ENCODE results near the gene HEPN1.
"Not testable (repeated sequence)": the region's sequence is repeated elsewhere in the genome, so short reads cannot be mapped to it uniquely, and the experiment has no call there.

The HEPN1 gene

GRCh38 chr11:124942466-124943253 lies 23.6 kb downstream of the HEPN1 start:
- no peak for DNase-seq (ENCODE audit: low read depth, low spot score)

GRCh38 chr11:124943254-124943616 lies 24.2 kb downstream of the HEPN1 start:
- no peak for DNase-seq (ENCODE audit: low read depth, low spot score)

GRCh38 chr11:124943741-124944140 lies 24.7 kb downstream of the HEPN1 start:
- DNase-seq (ENCODE audit: low read depth, low spot score), result no peak

DNA sequence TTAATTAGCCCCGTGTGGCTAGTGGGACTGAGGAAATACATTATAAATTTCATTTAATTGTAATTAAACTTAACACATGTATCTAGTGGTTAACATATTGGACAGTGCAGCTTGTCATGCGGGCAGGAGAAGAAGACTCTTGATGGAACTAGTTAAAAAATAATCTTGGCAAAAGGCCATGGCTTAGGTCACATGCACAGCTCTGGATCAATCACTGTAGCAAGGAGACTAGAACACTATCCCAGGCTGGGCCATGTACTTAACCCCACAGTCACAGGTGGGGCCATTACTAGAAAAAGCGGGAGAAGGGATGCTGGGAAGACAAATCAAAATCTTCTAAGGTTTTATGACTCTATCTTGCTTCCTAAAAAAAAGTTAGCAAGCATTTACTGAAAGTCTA lies 25.5 kb downstream of the HEPN1 start:
- DNase-seq (ENCODE audit: low read depth, low spot score), result no peak

DNA sequence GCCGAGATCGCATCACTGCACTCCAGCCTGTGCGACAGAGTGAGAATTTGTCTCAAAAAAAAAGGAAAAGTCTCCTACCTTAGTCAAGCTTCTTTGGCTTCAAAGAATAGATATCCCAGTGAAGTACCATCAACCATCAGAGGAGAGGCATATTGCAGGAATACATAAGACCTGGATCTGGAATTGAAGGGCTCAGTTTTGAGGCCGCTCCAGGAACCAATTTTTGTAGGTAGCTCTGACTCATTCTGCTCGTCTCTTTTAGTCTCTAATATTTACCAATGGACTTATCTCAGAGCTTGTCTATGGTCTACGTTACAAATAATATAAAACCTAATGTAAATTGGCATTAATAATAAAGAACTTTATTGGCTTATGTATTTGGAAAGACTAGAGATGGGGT lies 26.8 kb downstream of the HEPN1 start:
- no peak for DNase-seq (ENCODE audit: low read depth, low spot score)

- DNase-seq (ENCODE audit: low read depth, low spot score), result no peak
These were observed 27.7 kb downstream of the HEPN1 start for GRCh38 chr11:124946735-124947141.

DNA sequence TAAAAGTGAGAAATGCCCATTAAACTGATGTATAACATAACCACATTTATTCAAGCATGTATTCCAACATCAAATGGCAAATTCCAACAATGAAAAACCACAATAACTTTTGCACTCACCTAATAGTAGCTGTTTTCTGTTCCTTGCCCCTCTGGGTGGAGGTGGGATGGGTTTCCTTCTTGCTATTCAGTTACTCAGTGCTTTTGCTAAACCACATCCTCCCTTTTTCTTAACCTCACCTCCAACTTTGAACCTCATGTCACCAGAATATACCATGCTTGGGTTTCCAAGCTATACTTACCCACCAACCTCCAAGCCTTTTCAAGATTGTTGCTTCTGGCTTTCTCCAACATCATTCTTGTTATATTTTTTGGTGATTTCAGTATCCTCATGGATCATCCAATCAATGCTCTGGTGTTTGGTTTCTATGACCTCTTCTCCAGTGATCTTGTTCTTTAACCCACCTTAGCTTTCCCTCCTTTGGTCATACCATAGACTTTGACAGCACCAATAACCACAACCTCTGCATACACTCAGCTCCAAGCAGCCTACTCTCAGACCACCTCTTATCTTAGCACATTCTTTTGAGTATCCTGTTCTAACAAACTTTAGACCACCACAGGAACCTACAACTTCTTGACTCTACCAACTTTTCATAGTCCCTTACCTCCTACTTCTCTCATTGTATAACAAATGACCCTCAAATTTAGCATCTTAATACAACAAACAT lies 31.7 kb downstream of the HEPN1 start:
- DNase-seq (ENCODE audit: low read depth, low spot score), result no peak

DNA sequence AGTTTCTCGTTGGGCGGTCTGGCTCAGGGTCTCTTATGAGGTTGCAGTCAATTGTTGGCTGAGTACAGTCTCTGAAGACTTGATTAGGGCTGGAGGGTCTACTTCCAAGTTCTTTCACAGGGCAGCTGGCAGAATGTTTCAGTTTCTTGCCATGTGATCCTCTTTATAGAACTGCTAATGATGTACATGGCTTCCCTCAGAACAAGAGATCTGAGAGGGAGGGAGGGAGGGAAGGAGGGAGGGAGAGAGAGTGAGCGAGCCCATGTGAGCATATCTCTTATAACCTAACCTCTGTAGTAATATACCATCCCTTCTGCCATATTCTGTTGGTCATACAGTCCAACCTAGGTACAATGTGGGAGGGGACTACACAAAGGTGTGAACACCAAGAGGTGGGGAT lies 32.3 kb downstream of the HEPN1 start:
- no peak for DNase-seq (ENCODE audit: low read depth, low spot score)

DNA sequence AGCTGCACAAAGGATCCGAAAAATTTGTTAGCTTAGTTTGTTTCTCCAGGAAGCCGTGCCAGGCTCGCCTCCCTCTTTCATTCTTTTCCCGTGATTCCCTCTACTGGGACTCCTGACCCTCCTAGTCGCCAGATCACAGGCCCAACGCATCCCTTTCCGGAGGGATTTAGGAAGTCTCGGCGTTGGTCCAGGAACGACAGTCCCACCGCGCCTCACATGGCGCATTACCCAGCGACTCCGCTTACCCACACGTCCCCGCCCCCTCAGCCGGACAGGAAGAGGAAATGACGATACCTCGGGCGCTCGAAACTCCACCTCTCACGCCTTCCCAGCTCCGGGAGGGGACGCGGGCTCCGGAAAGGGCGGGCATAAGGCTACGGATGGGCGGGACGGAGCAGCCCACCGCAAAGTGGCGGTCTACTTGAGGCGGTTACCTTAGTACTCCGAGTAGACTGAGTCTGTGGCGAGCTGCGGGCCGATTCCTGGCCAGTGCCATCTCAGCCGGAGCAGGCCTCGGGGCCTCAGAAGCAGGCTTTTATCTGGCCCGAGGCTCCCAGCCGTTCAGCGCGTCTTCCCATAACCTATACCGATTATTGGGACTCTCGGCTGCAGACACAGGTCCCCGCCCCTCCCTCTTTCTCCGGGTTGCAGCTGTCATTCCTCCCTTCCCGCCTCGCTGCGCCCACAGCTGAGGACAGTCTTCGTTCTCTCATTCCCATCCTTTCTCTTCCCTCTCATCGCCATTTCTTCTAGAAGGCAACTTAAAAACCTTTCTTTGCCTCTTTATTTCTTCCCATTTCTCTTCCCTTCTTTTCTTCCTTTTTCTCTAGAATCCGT lies 34.9 kb downstream of the HEPN1 start, which contains the start of gene CCDC15:
Gene CCDC15, plus strand, starts transcription at position 450 of the 837 bp plus-strand sequence. CDS start 531 bp downstream, outside the sequence.
- peak; percentile 91 for DNase-seq (ENCODE audit: low read depth, low spot score)

- DNase-seq (ENCODE audit: low read depth, low spot score), result no peak
These were observed 35.5 kb downstream of the HEPN1 start for GRCh38 chr11:124954590-124954955.

DNA sequence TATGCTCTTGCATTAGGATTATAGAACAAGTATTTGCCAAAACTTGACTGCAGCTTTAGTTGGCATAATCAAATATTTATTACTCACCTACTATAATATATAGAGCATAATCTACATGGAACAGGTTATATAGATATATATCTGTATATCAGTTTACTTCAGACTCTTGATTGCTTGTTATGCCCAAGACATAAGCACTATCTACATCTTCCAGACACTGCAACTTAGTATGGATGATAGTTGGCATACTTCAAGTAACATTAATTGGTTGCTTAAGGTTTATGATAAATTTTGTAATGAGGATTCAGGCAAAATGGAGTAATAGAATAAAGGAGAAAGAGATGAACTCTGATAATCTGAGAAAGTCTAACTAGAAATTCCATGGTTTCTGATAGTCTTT lies 36.0 kb downstream of the HEPN1 start:
- no peak for DNase-seq (ENCODE audit: low read depth, low spot score)

- DNase-seq (ENCODE audit: low read depth, low spot score), result peak; percentile 5
These were observed 43.0 kb downstream of the HEPN1 start for GRCh38 chr11:124961972-124962609.

- DNase-seq (ENCODE audit: low read depth, low spot score), result not testable (repeated sequence)
These were observed 49.1 kb downstream of the HEPN1 start for GRCh38 chr11:124968197-124968596.
